Measurements from ENCODE around the gene FADS3. TPM values are rescaled to one million over a fixed set of nuclear protein-coding genes. Genes with fewer than 3 reads are reported as not detected.

The FADS3 gene
- total and polyA plus RNA-seq, 9 of the 15 experiments (the other 6 are each of a cell fraction or from before 2014, with no cell fraction given): 0.97 to 148 (median 92.7) TPM

DNA sequence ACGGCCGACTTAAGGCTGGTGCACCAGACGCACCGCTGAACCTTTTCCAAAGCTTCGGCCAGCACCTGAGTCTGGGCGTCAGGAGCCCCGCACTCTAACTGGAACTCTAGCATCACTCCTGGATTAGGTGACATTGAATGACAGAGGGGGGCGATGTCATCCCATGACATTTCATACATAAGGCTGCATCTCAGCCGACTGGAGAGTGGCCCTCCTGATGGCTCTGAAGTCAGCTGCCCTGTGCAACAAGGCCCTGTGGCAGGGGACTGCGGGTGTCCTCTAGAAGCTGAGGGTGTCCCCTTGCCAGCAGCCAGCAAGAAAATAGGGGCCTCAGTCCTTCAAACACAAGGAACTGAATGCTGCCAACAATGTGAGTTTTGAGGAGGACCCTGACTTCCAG lies 10.1 kb upstream of the FADS3 start (continued):
- no peak for TF ChIP-seq THAP7 (CRISPR knock-in tag; IDR thresholded peaks at IDR 0.05)
- TF ChIP-seq ZNF280A (IDR thresholded peaks at IDR 0.05; ENCODE audit: low read depth, partially characterized antibody): no peak
- no peak for TF ChIP-seq SP1 (CRISPR knock-in tag; IDR thresholded peaks at IDR 0.05)
- TF ChIP-seq KDM1A (IDR thresholded peaks at IDR 0.05): no peak
- TF ChIP-seq NFATC3 (IDR thresholded peaks at IDR 0.05): no peak
- no peak for TF ChIP-seq LCOR (CRISPR knock-in tag; IDR thresholded peaks at IDR 0.05)
- no peak for TF ChIP-seq DPF2 (IDR thresholded peaks at IDR 0.05)
- no peak for TF ChIP-seq ZNF707 (CRISPR knock-in tag; conservative IDR thresholded peaks at IDR 0.05)
- TF ChIP-seq CREM (IDR thresholded peaks at IDR 0.05; ENCODE audit: low read depth): no peak
- TF ChIP-seq SRSF9 (IDR thresholded peaks at IDR 0.05; ENCODE audit: borderline replicate concordance, low read depth, low read length): no peak
- no peak for TF ChIP-seq GMEB1 (CRISPR knock-in tag; IDR thresholded peaks at IDR 0.05)
- no peak for TF ChIP-seq E4F1 (CRISPR knock-in tag; IDR thresholded peaks at IDR 0.05; ENCODE audit: borderline replicate concordance)
- TF ChIP-seq, protein P1, sequence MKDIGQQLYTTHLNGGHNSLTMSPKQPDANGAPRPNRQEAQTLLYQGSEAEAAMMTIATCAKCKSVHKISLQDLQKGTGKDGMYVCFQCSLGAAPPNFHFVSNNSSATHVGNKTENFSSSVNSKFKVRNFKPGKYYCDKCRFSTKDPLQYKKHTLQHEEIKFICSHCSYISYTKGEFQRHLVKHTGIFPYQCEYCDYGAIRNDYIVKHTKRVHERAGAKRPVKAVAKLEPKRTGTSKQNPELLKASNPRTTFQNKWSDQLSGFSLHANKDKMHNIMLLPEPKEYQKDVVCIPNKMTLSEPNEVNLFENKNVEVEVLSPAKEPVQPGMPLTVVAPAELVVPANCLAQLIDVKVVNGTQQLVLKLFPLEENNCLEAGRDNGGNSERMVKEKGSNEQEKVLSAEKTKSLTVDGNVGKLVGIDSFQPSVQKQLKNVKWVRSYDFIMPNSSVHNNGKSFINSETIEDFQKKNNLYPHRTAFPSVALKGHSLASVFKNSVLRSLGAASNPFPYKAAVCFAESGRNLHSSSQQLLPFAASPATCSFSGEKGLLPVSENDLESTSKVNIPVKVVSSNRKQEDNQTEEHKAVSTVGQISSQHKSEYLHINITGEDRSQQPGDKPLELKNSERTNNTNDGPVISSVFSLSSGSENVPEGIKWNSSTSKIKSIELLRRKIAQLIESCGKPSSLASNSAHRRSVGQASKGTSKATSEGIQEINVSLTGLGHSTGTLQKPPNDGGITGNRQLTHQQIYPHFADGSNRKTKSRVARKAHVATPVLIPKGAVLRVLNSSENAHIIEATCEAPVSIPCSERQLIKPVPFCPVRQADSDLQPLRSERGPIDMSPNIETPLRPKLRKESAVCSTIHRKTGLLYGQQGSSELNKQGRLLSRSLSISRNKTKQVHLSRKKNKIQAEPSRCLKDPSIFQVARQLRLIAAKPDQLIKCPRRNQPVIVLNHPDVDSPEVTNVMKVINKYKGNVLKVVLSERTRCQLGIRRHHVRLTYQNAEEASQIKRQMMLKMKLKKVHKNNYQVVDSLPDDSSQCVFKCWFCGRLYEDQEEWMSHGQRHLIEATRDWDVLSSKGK (CRISPR knock-in tag; IDR thresholded peaks at IDR 0.05): no peak
- no peak for TF ChIP-seq HLTF (IDR thresholded peaks at IDR 0.05)
- TF ChIP-seq SMAD3 (CRISPR knock-in tag; conservative IDR thresholded peaks at IDR 0.05): no peak

Measured in K562 (cell line).